ENCODE measurements around the gene MAP3K20. TPM values are rescaled to one million over a fixed set of nuclear protein-coding genes. Genes with fewer than 3 reads are reported as not detected.

The MAP3K20 gene
- total and polyA plus RNA-seq, 2 donors (not counting 3 experiments of a cell fraction or from before 2014, with no cell fraction given), result 7.8 to 31.5 TPM

GRCh38 chr2:173062801-173063200, 12.8 kb upstream of the MAP3K20 start:
- H3K27me3 ChIP-seq (ENCODE audit: control insufficient read depth in 2 of 2, insufficient read depth in 2 of 2, low read length in 2 of 2), result no peaks in the 10 kb centered on the region
- dilution Hi-C loops (cut with MboI; ENCODE audit: extremely low pct_ligation_motif_present, low sequenced_read_pairs) (no loop called here), intact Hi-C loops (cut with micrococcal nuclease) (no loop called here)
- H4K20me1 ChIP-seq (replicated peaks; ENCODE audit: control insufficient read depth, extremely low read depth, insufficient read depth, low read length), result no peaks in the 10 kb centered on the region
- no peak overlapping the region for H3K9ac ChIP-seq (replicated peaks; ENCODE audit: extremely low read depth, insufficient read depth, low read length)
- BruUV-seq (replicated peaks), result no TSS peak
- DNase-seq (ENCODE audit: low read depth, low spot score), result no peak
- ChIA-PET CTCF (interaction anchor here (0.6 kb wide), 1 partner anchor 319 kb away, joined by 3 read pairs; no protein-coding TSS in a partner anchor), POLR2A (no interaction called here)
- H3K4me3 ChIP-seq (replicated peaks in 1 of 3; ENCODE audit: insufficient read depth in 1 of 3, low read depth in 1 of 3, low read length in 3 of 3), result no peak overlapping the region
- H3K79me2 ChIP-seq (ENCODE audit: control insufficient read depth, insufficient read depth, low read length), result no peaks in the 10 kb centered on the region
- no peaks in the 10 kb centered on the region for H3K36me3 ChIP-seq (ENCODE audit: control insufficient read depth in 2 of 2, extremely low read depth in 1 of 2, insufficient read depth in 2 of 2, low read length in 2 of 2)
- H3K27ac ChIP-seq (ENCODE audit: insufficient read depth, low read depth, low read length), result no peak overlapping the region
- no peaks in the 10 kb centered on the region for H3K4me1 ChIP-seq (ENCODE audit: control insufficient read depth, extremely low read depth, insufficient read depth, low read length)
- TF ChIP-seq POLR2AphosphoS5 (IDR thresholded peaks at IDR 0.05; ENCODE audit: insufficient read depth, low read depth, low read length) (no peak), POLR2A (IDR thresholded peaks at IDR 0.05; ENCODE audit: low read depth, low read length) (no peak), MAX (IDR thresholded peaks at IDR 0.05; ENCODE audit: insufficient read depth, insufficient read length) (no peak), EZH2 (IDR thresholded peaks at IDR 0.05; ENCODE audit: borderline replicate concordance, low read depth, low read length, severe bottlenecking) (no peak), GATA2 (IDR thresholded peaks at IDR 0.05; ENCODE audit: insufficient read depth, insufficient read length, low read depth, low read length) (no peak), FOS (IDR thresholded peaks at IDR 0.05; ENCODE audit: borderline replicate concordance, insufficient read depth, low read length) (no peak), CTCF (IDR thresholded peaks at IDR 0.05; ENCODE audit: extremely low read depth in 1 of 2, insufficient read depth in 1 of 2, low read depth in 1 of 2, low read length in 2 of 2) (no peak), MYC (IDR thresholded peaks at IDR 0.05; ENCODE audit: low read depth, low read length) (no peak), JUN (IDR thresholded peaks at IDR 0.05; ENCODE audit: borderline replicate concordance, insufficient read depth, insufficient read length, low read depth) (no peak)
- no peak for FAIRE-seq
- H3K9me1 ChIP-seq (replicated peaks; ENCODE audit: control insufficient read depth, extremely low read depth, insufficient read depth, low read length), result no peaks in the 10 kb centered on the region
- no peak overlapping the region for H2AFZ ChIP-seq (ENCODE audit: low read depth, low read length)
- no peaks in the 10 kb centered on the region for H3K9me3 ChIP-seq (replicated peaks; ENCODE audit: control insufficient read depth, insufficient read depth, low read length)
- H3K4me2 ChIP-seq (ENCODE audit: insufficient read depth, low read length), result no peak overlapping the region
